HG02642 (cell line): ENCODE measurements around the gene CFAP410.

Experiments used
- ATAC-seq: cut with Tn5 transposase; IDR thresholded peaks from one replicate; pipeline ENCODE4 v1.9.1; 2021; ENCODE audit warnings: mild to moderate bottlenecking; ENCODE audit not compliant: unreplicated experiment, poor library complexity

The CFAP410 gene

DNA sequence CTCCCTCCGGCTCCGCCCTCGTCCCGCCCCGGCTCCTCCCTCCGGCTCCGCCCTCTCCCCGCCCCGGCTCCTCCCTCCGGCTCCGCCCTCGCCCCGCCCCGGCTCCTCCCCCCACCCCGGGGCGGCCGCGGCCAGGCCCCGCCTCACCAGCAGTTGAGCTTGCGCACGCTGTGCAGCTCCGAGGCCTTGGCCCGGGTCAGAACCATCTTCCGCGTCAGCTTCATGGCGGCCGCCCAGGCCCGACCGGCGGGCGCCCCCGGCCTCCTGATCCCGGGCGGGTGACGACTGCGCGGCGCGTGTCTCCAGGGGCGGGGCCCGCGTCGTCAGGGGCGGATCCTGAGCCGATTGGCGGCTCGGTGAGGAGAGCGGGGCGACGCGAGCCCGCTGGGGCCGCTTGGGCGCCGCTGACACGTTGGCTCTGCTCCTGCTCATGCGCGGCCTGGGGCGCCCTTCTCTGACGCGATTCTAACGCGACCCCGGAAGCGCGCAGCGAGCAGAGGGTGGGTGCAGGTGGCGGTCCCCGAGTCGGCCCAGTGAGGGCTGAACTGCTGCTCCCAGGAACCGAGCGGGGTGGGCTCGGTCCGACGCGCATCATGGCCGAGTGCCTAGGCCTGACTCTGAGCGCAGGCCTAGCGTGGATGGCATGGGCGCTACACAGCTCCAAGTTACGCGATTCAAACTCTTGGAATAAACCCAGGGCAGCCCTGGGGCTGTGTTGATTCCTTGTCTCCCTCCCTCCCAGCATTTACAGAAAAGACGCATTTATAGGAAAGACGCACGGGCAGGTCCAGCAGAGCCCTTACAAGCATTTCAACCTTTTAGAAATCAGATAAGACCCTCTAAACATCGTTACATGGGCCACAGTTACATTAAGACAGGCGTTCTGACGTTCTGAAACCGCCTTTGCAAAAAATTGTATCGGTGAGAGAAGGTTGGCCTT, at the start of gene CFAP410:
Gene CFAP410 (minus strand): TSS at position 420 of the 940 bp plus-strand sequence. CDS start 196 bp downstream, at position 224.
- peak; percentile 89 for ATAC-seq

DNA sequence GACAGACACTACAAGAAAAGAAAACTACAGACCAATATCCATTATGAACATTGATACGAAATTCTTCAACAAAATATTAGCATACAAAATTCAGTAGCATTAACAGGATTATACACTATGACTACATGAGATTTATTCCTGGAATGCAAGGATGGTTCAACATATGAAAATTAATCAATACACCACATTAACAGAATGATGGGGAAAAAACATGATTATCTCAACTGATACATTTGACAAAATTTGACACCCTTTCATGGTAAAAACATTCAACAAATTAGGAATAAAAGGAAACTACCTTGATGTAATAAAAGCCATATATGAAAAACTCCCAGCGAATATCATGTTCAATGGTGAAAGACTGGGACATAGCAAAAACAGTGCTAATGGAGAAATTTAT, 45.8 kb upstream of the CFAP410 start:
- ATAC-seq = no peak

DNA sequence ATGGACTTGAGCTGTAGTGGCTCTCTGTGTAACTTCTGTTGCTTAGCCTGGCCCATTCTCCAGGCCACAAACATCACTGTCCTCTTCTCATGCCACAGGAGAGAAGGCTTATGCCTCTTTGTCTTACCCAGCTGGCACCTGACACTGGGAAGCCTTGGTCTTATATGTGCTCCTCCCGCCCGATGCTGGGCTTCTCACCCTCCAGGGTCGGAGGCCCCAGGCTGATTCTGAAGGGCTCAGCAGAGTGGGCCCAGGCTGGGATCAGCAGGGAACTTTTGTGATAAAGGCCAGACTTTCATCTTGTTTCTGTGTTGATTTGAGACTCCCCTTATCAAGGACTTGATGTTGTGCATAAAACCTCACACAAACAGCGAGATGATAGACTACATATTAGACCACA, 44.0 kb upstream of the CFAP410 start:
- ATAC-seq = no peak

DNA sequence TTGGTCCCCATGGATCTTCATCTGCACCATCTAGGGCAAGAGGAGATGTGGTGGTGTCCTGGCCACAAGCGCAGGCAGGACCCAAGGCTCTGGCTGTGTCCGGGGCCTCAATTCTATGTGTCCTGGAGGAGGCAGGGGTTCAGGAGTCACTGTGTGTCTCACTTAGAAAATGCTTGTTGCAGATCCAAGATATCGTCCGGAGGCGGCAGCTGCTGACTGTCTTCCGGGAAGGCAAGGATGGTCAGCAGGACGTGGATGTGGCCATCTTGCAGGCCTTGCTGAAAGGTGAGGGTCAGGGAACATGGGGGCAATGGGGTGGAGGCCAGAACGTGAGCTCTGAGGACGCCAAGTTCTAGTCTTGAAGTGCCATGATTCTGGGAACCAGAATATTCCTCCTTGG, 43.3 kb upstream of the CFAP410 start:
- ATAC-seq = no peak

DNA sequence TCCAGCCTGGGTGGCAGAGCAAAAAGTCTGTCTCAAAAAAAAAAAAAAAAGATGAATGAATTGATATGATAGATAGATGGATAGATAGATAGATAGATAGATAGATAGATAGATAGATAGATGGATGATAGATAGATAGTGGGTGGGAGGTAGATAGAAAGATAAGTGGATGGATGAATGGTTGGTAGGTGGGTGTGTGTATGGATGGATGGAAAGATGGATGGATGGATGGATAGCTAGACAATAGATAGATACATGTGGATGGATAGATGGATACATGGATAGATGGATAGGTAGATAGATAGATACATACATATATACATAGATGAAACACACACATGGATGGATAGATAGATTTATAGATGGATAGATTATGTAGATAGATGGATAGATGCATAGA, 42.7 kb upstream of the CFAP410 start:
- ATAC-seq = no peak

DNA sequence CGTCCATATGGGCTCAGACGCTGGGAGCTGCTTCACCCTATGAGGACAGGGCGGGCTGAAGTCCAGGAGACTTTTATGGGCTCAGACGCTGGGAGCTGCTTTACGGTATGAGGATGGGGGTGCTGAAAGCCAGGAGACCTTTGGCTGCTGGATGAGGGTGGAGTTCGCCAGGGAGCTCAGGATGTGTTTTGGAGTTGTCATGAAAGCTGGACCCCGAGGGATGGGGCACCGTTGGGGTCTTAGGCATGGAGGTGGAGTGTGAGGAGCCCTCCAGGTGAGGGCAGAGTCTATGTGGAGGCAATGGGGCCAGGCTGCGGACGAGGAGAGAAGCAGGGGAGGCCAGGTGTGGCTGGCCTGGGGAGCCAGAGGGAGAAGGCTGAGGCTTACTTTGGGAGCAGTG, 41.7 kb upstream of the CFAP410 start:
- ATAC-seq = no peak

DNA sequence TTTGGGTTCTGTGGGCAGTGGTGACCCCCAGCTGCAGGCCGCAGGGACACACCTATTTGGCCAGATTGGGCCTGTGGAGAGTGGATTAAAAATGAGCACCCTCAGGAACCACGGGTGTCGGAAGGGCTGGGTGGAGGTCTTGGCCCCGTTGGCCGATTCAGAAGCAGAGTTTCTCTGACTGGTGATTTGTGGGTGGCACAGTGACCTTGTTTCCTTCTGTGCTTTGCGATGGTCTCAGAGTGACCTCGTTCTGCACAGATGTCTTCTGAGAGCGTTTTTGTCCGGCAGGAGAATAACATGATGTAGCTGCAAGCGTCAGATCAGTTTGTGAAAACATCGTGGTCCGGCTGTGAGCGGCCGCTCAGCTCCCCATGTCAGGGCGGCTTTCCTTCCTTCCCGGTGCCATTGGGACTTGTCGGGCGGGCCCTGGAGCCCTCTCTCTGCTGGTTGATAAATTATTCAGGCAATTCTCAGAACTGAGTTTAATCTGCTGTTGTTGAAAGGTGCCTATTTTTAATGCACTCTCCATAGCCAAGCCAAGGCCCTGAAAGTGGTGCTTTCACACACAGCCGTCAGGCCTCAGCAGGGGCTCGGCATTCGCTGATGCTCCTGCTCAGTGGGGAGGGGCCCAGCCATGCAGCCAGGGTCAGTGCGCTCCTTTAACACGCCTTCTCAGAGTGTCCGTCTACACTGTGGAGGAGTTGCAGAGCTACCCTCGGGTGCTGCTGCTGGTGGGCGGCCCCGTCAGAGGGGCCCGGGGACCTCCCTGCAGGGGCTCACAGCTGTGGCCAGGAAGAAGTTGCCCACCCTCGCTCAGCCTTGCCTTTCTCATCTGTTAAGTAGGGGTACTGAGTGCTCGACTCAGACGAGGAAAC, 41.0 kb upstream of the CFAP410 start:
- ATAC-seq = no peak

DNA sequence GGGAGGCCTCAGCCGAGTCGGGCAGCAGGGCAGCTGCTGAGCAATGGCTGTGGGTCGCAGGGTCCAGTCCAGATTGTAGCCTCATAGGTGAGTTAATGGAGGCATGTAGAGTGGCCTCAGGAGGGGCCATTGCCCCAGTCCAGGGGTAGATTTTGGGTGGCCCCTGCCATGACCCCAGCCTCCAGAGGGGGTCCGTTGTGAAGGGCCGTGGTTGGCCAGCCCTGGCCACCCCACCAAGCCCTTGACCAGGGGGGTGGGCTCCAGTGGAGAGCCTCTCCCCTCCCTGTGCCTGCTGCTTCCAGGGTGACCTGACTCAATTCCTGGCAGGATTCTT, 40.3 kb upstream of the CFAP410 start:
- no peak for ATAC-seq

DNA sequence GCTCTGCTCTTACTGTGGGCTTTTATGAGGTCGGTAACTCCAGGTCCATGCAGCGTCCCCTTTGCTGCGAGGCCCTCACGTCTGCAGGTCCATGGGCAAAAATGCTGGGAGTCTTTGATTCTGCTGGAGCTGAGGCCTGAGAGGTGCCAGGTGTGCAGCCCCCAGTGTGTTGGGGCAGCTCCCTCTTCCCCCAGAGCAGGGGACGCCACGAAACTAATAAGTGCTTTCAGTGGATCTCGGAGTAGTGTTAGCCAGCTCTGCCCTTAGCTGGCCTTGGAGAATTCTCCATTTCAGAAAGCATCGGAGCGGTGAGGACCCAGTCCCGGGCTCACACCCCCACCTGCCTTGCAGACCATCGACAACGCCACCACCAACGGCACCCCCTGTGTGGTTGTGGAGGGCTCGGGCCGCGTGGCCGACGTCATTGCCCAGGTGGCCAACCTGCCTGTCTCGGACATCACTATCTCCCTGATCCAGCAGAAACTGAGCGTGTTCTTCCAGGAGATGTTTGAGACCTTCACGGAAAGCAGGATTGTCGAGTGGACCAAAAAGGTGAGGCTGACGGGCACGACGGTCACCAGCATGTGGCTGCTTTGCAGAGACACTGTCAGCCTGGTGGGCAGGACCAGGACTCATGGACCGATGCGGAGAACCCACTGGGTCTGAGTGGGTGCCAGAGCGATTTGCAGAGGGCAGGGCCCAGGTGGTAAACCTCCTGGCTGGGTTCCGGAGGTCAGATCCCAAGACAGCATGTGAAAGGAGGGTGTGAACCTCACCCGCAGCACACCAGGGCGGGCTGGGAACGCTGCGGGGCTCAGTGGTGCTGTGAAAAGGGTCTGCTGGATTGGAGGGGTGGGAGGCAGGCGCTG, 39.7 kb upstream of the CFAP410 start:
- no peak for ATAC-seq

DNA sequence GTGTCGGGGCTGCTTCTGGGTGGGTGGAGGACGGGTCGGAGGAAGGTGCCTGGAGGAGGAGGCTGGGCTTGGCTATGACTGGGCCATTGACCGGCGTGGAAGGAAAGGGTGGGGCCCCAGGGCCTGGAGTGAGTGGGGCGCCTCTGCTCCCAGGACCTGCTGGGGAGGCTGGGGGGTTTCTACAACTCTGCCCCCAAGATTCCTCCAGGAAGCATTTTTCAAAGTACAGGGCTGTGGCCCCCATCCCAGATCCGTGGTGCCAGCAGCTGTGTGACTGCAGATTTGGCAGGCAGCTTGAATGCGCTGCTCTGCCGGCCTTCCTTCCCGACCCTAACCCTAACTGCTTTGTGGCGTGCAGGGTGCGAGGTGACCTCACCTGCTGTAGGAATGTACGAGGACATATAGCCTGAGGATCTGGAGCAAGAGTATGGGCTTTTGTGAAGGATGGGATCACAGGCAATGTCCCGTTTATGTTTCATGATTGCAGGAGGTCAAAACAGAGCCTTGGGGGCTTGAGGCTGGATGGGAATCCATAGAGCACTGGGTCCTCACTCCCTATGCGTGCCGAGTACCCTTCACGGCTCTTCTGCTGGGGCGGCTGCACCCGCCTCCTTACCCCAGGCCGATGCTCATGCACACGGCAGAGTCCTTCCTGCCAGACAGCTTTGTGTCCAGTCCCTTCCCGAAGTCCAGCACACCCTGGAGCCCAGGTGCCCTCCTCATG, 38.9 kb upstream of the CFAP410 start:
- ATAC-seq = no peak

DNA sequence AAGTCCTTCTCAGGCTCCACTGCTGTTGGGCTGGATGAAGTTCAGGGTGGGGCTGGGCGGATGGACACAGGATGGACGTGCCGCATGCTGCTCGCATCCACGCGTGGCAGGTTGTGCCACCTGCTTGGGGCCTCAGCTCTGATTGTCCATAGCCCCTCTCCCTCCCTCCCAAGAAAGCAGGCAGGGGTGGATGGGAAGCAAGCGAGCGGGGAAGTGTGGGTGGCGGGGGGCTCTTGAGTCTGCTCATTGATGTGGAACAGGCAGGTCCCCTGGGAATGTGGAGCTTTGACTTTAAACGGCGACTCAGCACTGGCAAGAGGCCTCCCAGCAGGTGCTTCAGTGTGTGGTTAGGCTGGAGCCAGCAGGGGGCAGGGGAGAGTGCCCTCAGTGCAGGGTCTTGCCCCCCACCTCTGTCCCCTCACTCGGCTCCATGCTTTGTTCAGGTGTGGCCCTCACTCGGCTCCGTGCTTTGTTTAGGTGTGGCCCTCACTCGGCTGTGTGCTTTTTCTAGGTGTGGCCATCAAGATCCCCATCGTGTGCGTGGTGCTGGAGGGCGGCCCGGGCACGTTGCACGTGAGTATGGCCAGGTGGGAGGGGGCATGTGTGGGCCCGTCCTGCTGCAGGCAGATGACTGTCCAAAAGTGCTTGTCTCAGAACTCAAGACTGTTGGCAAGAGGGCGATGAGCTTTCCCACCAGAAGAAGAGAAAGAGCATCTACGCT, 38.2 kb upstream of the CFAP410 start:
- no peak for ATAC-seq

DNA sequence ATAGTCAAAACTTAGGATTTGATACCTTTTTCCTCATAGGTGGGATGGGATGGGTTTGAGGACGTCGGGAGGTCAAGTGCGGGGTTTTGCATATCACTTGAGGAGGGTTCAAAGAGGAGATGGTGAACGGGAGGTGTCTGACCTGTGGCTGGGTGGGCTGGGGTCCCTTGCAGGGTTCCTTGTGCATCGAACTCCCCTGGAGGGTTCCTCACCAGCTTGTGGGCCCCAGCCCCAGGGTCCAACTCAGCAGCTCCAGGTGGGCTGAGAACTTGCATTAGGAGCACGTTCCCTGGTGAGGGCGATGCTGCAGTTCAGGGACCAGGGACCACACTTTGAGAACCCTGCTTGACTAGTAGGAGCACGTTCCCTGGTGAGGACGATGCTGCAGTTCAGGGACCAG, 37.4 kb upstream of the CFAP410 start:
- ATAC-seq = no peak

DNA sequence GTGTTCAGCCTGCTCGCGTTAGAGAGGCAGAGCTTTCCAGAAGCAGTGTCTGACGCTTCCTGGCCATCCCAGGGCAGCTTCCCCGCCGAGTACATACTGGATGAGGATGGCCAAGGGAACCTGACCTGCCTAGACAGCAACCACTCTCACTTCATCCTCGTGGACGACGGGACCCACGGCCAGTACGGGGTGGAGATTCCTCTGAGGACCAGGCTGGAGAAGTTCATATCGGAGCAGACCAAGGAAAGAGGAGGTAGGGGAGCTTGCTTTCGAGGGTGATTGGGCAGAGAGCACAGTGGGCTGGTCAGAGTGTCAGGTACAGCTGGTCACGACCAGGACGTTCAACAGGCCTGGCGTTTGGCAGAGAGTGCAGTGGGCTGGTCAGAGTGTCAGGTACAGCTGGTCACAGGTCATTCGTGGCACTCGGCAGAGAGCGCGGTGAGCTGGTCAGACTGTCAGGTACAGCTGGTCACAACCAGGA, 36.6 kb upstream of the CFAP410 start:
- no peak for ATAC-seq

DNA sequence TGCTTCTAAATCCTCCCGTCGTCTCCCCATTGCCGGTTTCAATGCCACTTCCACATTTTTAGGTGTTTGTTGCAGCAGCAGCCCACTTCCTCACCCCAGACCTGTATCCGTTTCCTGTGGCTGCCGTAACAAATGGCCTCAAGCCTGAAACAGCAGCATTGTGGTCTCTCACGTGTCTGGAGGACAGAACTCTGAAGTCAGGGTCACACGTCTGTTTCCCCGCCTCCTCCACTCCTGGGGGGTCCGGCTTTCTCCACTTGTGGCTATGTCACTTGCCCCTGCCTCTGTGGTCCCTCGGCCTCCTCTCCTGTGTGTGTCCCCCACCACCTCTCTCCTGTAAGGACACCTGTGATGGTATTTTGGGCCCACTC, 36.1 kb upstream of the CFAP410 start:
- ATAC-seq = no peak

DNA sequence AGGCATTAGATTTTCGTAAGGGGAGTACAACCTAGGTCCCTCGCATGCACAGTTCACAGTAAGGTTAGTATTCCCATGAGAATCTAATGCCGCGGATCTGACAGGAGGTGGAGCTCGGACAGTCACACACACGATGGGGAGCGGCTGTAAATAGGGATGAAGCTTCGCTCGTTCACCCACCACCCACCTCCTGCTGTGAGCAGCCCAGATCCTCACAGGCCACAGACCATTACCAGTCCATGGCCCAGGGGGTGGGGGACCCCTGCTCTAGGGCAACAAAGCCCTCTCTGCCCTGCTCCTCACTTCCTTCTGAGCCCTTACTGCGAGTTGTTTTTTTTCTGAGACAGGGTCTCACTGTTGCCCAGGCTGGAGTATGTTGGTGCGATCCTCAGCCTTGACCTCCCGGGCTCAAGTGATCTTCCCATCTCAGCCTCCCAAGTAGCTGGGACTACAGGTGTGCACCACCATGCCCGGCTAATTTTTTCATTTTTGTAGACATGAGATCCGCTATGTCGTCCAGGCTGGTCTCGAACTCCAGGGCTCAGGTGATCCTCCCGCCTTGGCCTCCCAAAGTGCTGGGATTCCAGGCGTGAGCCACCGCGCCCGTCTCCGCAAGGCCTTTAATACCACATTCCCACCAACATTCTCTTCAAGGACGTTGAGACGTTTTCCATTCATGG, 35.6 kb upstream of the CFAP410 start:
- ATAC-seq = no peak

DNA sequence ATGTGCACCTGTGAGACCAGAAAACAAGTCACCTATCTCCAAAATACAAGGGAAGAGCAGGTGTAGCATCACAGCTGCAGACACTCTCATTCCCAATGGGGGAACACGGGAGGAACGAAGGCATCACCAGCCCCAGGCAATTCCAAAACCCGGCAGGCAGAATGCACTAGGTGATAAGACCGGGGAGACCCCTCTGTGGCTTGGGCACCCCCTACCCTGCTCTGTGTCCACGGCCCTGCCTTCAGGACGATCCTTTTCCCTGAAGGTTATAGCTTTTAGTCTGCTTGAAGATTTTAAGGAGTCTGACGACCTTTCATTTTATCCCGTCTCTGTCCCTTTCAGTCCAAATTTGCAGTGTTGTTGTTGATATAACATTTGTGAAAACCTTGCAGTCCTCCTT, 33.4 kb upstream of the CFAP410 start:
- no peak for ATAC-seq

DNA sequence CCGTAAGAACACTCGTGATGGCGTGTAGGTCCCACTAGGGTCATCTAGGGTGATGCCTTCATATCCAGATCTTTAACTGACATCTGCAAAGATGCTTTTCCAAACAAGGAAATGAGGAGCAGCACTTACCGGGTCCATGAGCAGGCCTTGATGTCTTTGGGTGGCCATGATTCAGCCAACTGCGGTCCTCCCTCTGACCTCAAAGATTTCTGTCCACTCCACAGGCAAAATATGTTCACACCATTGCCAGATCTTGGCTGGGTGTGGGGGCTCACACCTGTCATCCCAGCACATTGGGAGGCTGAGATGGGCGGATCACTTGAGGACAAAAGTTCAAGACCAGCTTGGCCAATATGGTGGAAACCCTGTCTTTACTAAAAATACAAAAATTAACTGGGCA, 32.4 kb upstream of the CFAP410 start:
- no peak for ATAC-seq

DNA sequence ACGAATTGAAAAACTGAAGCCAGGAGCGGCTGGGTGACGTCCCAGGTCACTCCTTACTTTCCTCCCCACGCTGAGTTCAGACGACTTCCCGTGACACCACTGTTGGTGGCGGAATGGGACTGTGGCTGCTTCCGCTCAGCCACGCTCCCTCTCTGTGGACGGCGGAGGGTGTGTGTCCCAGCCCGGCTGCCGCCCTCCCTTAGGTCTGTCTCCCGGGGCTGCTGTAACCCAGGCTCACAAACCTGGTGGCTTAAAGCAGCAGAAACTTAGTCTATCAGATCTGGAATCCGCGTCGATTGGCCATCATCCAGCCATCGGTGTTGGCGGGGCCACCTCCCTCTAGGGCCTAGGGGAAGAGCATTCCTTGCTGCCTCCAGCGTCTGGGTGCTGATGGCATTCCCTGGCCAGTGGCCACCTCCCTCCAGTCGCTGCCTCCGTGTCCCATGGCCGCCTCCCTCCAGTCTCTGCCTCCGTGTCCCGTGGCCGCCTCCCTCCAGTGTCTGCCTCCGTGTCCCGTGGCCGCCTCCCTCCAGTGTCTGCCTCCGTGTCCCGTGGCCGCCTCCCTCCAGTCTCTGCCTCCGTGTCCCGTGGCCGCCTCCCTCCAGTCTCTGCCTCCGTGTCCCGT, 31.7 kb upstream of the CFAP410 start:
- ATAC-seq = no peak
